ENCODE measurements around the gene PPP1R14C. TPM values are rescaled to one million over a fixed set of nuclear protein-coding genes. Genes with fewer than 3 reads are reported as not detected.
"Not testable (repeated sequence)": the region's sequence is repeated elsewhere in the genome, so short reads cannot be mapped to it uniquely, and the experiment has no call there.

Gene PPP1R14C
- total RNA-seq, 1 experiment from 2014 or later, result 4.6 TPM

DNA sequence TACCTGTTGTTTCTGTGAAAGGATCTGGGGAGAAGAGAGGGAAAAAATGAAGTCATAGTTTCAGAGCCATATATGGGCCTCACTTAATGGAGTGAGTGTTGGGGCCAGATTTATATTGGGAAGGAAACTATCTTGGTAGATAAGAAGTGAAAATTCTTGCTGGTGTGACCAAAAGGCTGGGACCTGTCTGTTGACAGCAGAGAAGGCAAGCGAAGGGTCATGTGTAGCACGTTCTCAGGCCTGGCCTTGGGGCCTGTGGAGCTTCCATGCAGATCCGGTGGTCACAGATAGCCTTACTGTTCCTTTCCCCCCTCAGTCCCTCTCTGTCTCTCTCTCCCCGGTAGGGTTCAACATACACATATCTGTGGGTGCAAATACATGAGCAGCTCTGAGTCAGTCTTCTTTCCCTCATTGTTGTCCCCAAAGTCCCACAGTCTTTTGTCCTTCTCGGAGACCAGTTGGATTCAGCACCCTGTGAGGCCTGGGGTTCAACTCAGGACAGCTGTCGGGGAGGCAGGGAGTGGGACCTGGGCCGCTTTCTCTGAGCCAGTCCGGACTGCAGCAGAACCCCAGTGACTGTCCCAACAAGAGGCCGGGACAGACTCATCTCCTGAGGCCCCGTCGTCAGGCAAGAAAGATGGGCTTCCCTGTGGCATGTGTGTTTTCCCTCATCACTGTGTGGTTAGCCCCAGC is 34.6 kb downstream of the PPP1R14C start:
- CTCF ChIA-PET, result no interaction called here
- no peak for TF ChIP-seq EZH2 (IDR thresholded peaks at IDR 0.05; ENCODE audit: borderline replicate concordance, low read depth, low read length, poor library complexity, severe bottlenecking)
- TF ChIP-seq, protein P1, sequence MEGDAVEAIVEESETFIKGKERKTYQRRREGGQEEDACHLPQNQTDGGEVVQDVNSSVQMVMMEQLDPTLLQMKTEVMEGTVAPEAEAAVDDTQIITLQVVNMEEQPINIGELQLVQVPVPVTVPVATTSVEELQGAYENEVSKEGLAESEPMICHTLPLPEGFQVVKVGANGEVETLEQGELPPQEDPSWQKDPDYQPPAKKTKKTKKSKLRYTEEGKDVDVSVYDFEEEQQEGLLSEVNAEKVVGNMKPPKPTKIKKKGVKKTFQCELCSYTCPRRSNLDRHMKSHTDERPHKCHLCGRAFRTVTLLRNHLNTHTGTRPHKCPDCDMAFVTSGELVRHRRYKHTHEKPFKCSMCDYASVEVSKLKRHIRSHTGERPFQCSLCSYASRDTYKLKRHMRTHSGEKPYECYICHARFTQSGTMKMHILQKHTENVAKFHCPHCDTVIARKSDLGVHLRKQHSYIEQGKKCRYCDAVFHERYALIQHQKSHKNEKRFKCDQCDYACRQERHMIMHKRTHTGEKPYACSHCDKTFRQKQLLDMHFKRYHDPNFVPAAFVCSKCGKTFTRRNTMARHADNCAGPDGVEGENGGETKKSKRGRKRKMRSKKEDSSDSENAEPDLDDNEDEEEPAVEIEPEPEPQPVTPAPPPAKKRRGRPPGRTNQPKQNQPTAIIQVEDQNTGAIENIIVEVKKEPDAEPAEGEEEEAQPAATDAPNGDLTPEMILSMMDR (conservative IDR thresholded peaks at IDR 0.05; ENCODE audit: low read depth, low read length), result no peak
- Histone ChIP-seq H3K36me3 (ENCODE audit: insufficient read depth, low read length, poor library complexity, severe bottlenecking) (no peaks in the 10 kb centered on the region), H3K4me3 (ENCODE audit: low read depth, low read length, poor library complexity, severe bottlenecking) (no peak overlapping the region), H3K27ac (ENCODE audit: low read depth, low read length, poor library complexity, severe bottlenecking) (no peak overlapping the region), H3K9me3 (ENCODE audit: low read depth, low read length, poor library complexity, severe bottlenecking) (no peaks in the 10 kb centered on the region), H3K4me1 (ENCODE audit: insufficient read depth, low read length, poor library complexity, severe bottlenecking) (no peaks in the 10 kb centered on the region), H3K27me3 (replicated peaks; ENCODE audit: insufficient read depth, low read depth, low read length, poor library complexity) (no peaks in the 10 kb centered on the region)
- intact Hi-C loops (cut with micrococcal nuclease; ENCODE audit: unreplicated experiment), result no loop called here
- BruUV-seq (replicated peaks), result no TSS peak
- POLR2A ChIA-PET (ENCODE audit: low non-redundant PET), result no interaction called here
- no peak for DNase-seq (ENCODE audit: low spot score)

DNA sequence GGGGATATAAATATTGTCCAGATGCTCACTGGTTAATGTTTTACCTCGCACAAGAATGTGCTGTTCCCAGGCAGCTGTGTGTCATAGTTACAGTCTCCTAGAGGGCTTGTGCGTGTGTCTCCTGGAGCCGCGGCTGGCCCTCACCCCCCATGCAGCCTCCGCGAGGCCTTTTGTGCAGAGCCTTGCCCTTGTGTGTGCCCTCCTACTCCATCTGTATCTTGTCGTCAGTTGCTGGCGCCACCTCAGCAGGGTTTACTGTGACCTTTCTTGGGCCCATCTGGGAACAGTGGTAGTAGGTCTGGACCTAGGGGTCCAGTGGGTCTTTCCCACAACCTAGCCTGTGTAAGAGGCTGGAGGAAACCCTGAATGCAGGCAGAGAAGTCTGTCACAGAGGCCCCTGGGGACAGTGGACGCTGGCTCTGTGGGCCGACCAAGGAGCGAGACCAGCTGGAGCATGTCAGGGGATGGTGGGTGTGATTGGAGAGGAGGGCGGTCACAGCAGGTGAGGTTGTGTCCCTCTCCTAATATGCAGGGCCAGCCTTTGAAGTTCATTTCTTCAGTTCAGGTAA is 35.2 kb downstream of the PPP1R14C start:
- no peak overlapping the region for H3K27ac ChIP-seq (ENCODE audit: low read depth, low read length, poor library complexity, severe bottlenecking)
- no peak overlapping the region for H3K4me3 ChIP-seq (ENCODE audit: low read depth, low read length, poor library complexity, severe bottlenecking)
- no peaks in the 10 kb centered on the region for H3K36me3 ChIP-seq (ENCODE audit: insufficient read depth, low read length, poor library complexity, severe bottlenecking)
- no TSS peak for BruUV-seq (replicated peaks)
- no peak for DNase-seq (ENCODE audit: low spot score)
- intact Hi-C loops (cut with micrococcal nuclease; ENCODE audit: unreplicated experiment), result no loop called here
- no peaks in the 10 kb centered on the region for H3K9me3 ChIP-seq (ENCODE audit: low read depth, low read length, poor library complexity, severe bottlenecking)
- ChIA-PET CTCF (no interaction called here), POLR2A (ENCODE audit: low non-redundant PET) (no interaction called here)
- H3K4me1 ChIP-seq (ENCODE audit: insufficient read depth, low read length, poor library complexity, severe bottlenecking), result no peaks in the 10 kb centered on the region
- H3K27me3 ChIP-seq (replicated peaks; ENCODE audit: insufficient read depth, low read depth, low read length, poor library complexity), result no peaks in the 10 kb centered on the region
- TF ChIP-seq, protein P1 (conservative IDR thresholded peaks at IDR 0.05; ENCODE audit: low read depth, low read length), result no peak
- no peak for TF ChIP-seq EZH2 (IDR thresholded peaks at IDR 0.05; ENCODE audit: borderline replicate concordance, low read depth, low read length, poor library complexity, severe bottlenecking)

DNA sequence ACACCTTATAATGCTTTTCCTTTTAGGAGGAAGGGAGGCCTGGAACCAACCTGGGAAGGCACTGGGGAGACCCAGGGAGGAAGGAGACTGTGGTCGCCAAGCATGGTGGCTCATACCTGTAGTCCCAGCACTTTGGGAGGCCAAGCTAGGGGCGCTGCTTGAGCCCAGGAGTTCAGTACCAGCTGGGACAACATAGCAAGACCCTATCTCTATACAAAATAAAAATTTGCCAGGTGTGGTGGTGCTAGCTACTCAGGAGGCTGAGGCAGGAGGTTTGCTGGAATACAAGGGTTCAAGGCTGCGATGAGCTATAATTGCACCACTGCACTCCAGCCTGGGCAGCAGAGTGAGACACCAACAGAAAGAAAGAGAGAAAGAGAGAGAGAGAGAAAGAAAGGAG is 36.2 kb downstream of the PPP1R14C start:
- TF ChIP-seq, protein P1 (conservative IDR thresholded peaks at IDR 0.05; ENCODE audit: low read depth, low read length), result no peak
- TF ChIP-seq EZH2 (IDR thresholded peaks at IDR 0.05; ENCODE audit: borderline replicate concordance, low read depth, low read length, poor library complexity, severe bottlenecking), result no peak
- intact Hi-C loops (cut with micrococcal nuclease; ENCODE audit: unreplicated experiment), result no loop called here
- no peak overlapping the region for H3K4me3 ChIP-seq (ENCODE audit: low read depth, low read length, poor library complexity, severe bottlenecking)
- no peaks in the 10 kb centered on the region for H3K36me3 ChIP-seq (ENCODE audit: insufficient read depth, low read length, poor library complexity, severe bottlenecking)
- CTCF ChIA-PET, result no interaction called here
- DNase-seq (ENCODE audit: low spot score), result no peak
- POLR2A ChIA-PET (ENCODE audit: low non-redundant PET), result no interaction called here
- no peak overlapping the region for H3K27ac ChIP-seq (ENCODE audit: low read depth, low read length, poor library complexity, severe bottlenecking)
- no peaks in the 10 kb centered on the region for H3K27me3 ChIP-seq (replicated peaks; ENCODE audit: insufficient read depth, low read depth, low read length, poor library complexity)
- no TSS peak for BruUV-seq (replicated peaks)
- no peaks in the 10 kb centered on the region for H3K9me3 ChIP-seq (ENCODE audit: low read depth, low read length, poor library complexity, severe bottlenecking)
- H3K4me1 ChIP-seq (ENCODE audit: insufficient read depth, low read length, poor library complexity, severe bottlenecking), result no peaks in the 10 kb centered on the region

DNA sequence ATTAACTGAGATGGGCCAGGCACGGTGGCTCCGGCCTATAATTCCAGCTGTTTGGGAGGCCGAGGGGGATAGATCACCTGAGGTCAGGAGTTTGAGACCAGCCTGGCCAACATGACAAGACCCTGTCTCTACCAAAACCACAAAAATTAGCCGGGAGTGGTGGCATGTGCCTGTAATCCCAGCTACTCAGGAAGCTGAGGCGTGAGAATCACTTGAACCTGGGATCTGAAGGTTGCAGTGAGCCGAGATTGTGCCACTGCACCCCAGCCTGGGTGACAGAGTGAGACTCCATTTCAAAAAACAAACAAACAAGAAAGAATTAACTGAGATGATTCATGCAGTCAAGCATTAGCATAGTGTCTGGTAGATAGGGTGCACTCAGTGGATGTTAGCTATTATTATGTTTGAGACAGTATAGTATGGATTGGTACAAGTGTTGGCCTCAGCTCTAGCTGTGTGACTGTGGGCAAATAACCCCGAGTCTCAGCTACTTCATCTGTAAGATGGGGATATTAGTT is 37.1 kb downstream of the PPP1R14C start:
- intact Hi-C loops (cut with micrococcal nuclease; ENCODE audit: unreplicated experiment); H3K4me3 ChIP-seq (ENCODE audit: low read depth, low read length, poor library complexity, severe bottlenecking); BruUV-seq (replicated peaks); H3K27me3 ChIP-seq (replicated peaks; ENCODE audit: insufficient read depth, low read depth, low read length, poor library complexity); CTCF ChIA-PET; DNase-seq (ENCODE audit: low spot score); H3K27ac ChIP-seq (ENCODE audit: low read depth, low read length, poor library complexity, severe bottlenecking); H3K9me3 ChIP-seq (ENCODE audit: low read depth, low read length, poor library complexity, severe bottlenecking); H3K36me3 ChIP-seq (ENCODE audit: insufficient read depth, low read length, poor library complexity, severe bottlenecking); H3K4me1 ChIP-seq (ENCODE audit: insufficient read depth, low read length, poor library complexity, severe bottlenecking): not testable (repeated sequence)
- POLR2A ChIA-PET (ENCODE audit: low non-redundant PET), result interaction anchor here (0.5 kb wide), 2 partner anchors 35 to 1975 kb away, joined by 3 read pairs; no protein-coding TSS in a partner anchor

Measured in A673 (cell line).